ENCODE results near the gene MX2. TPM values are rescaled to one million over a fixed set of nuclear protein-coding genes. Genes with fewer than 3 reads are reported as not detected.

MX2 gene
- total RNA-seq, 2 donors from 2014 or later = 22.4 to 22.9 TPM

DNA sequence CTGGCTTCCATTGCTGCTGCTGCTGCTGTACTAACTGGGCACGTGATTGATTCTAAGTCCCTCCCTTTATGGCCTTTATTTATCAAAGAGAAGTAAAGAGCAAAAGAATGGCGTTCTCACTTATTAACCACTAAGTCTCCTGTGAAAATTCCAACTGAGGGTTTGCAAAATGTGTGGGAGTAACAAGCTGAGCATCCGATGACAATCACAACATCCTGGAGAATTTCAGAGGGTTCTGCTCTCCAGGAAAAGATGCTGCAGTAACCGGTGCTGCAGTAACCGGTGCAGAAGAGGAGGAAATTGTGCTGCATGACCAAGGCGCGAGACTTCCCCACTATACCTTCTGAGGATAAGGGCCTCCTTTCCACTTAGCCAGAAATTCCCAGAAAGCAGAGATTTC lies 12.7 kb upstream of the MX2 start:
- no peak overlapping the region for H3K27ac ChIP-seq
- no peaks in the 10 kb centered on the region for H3K9me3 ChIP-seq
- H3K27me3 ChIP-seq (replicated peaks; ENCODE audit: insufficient read depth) = no peaks in the 10 kb centered on the region
- no peak for ATAC-seq (ENCODE audit: insufficient number of reproducible peaks, low FRiP score, low read depth)
- no peaks in the 10 kb centered on the region for H3K4me1 ChIP-seq (ENCODE audit: control insufficient read depth in 1 of 2, low read depth in 2 of 2)
- no peaks in the 10 kb centered on the region for H3K36me3 ChIP-seq
- no peak for DNase-seq (ENCODE audit: low spot score)
- no peak overlapping the region for H3K4me3 ChIP-seq
- TF ChIP-seq, protein P1, sequence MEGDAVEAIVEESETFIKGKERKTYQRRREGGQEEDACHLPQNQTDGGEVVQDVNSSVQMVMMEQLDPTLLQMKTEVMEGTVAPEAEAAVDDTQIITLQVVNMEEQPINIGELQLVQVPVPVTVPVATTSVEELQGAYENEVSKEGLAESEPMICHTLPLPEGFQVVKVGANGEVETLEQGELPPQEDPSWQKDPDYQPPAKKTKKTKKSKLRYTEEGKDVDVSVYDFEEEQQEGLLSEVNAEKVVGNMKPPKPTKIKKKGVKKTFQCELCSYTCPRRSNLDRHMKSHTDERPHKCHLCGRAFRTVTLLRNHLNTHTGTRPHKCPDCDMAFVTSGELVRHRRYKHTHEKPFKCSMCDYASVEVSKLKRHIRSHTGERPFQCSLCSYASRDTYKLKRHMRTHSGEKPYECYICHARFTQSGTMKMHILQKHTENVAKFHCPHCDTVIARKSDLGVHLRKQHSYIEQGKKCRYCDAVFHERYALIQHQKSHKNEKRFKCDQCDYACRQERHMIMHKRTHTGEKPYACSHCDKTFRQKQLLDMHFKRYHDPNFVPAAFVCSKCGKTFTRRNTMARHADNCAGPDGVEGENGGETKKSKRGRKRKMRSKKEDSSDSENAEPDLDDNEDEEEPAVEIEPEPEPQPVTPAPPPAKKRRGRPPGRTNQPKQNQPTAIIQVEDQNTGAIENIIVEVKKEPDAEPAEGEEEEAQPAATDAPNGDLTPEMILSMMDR (IDR thresholded peaks at IDR 0.05) = no peak

DNA sequence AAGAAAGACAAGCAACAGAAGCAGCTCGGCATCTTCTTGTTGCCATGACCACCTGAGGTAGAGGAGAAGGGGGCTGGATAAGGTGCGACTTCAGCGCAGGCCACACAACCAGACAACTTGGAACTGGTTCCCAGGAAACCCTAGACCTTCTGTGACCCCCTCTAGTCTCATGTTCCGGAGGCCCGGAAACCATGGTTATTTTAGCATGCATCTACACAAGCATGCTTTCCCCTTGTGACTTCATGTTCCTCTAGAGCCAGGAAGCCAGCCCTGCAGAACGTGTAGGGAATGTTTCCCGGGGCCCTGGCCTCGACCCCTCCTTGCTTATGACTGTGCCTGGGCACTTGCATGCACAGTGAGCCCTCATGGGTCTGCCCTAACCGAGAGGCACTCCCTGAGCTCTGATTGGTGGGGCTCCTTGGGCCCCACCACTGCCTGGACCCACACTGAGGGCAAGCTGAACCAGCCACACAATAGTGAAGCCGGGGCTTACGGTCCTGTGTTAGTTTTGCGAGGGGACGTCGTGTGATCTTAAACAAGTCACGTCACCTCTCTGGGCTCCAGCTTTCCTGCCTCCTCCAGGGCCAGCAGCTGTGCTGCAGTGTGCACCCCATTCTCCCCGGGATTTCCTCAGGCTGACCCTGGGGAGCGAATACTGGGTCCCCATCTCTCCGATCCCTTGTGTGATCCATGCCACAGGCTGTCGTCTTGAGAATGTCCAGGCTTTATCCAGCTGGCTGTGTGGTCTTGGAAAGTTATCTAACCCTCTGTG lies 12.0 kb upstream of the MX2 start:
- no peak for DNase-seq (ENCODE audit: low spot score)
- Histone ChIP-seq H3K27me3 (replicated peaks; ENCODE audit: insufficient read depth) (no peaks in the 10 kb centered on the region), H3K27ac (no peak overlapping the region), H3K36me3 (no peaks in the 10 kb centered on the region), H3K4me1 (ENCODE audit: control insufficient read depth in 1 of 2, low read depth in 2 of 2) (no peaks in the 10 kb centered on the region), H3K4me3 (no peak overlapping the region), H3K9me3 (no peaks in the 10 kb centered on the region)
- no peak for ATAC-seq (ENCODE audit: insufficient number of reproducible peaks, low FRiP score, low read depth)
- TF ChIP-seq, protein P1 (IDR thresholded peaks at IDR 0.05) = no peak

DNA sequence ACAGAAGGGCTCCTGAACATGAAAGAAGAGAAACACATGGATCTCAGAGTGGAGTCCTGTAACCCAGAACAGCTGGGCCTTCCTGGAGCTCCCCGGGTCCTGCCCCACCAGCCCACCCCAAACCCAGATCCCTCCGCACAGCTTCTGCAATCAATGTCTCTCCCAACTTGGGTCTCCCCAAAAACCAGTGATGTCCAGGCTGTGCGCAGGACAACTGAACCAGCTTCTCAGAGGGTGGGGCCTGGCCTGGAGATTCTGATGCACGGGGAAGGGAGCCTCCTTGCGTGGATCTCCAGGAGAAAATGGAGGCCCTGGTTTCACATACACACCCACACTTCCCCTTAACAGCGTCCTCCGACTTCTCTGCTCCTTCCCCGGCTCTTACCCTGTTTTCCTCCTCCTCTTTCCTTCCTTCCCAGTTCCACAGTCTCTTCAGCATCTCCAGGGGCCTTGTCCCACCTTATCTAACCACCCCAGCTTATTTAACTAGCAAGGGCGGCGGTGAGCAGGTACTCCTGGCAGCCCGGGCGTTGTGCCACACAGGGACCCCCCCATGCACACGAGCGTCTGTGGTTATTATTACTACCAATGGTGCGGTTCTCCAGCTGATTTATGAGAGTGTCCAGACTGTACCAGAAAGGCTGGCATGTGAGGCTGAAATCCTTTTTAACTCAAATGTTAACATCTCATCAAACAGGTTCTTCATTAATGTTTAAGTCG lies 11.2 kb upstream of the MX2 start:
- no peaks in the 10 kb centered on the region for H3K36me3 ChIP-seq
- no peak for ATAC-seq (ENCODE audit: insufficient number of reproducible peaks, low FRiP score, low read depth)
- no peaks in the 10 kb centered on the region for H3K27me3 ChIP-seq (replicated peaks; ENCODE audit: insufficient read depth)
- H3K9me3 ChIP-seq = no peaks in the 10 kb centered on the region
- DNase-seq (ENCODE audit: low spot score) = no peak
- TF ChIP-seq, protein P1 (IDR thresholded peaks at IDR 0.05) = no peak
- H3K4me3 ChIP-seq = no peak overlapping the region
- no peak overlapping the region for H3K27ac ChIP-seq
- no peaks in the 10 kb centered on the region for H3K4me1 ChIP-seq (ENCODE audit: control insufficient read depth in 1 of 2, low read depth in 2 of 2)

- no peaks in the 10 kb centered on the region for H3K9me3 ChIP-seq
- TF ChIP-seq, protein P1 (IDR thresholded peaks at IDR 0.05) = no peak
- H3K27ac ChIP-seq = no peak overlapping the region
- no peaks in the 10 kb centered on the region for H3K4me1 ChIP-seq (ENCODE audit: control insufficient read depth in 1 of 2, low read depth in 2 of 2)
- DNase-seq (ENCODE audit: low spot score) (no peak), ATAC-seq (ENCODE audit: insufficient number of reproducible peaks, low FRiP score, low read depth) (no peak)
- H3K4me3 ChIP-seq = no peak overlapping the region
- no peaks in the 10 kb centered on the region for H3K27me3 ChIP-seq (replicated peaks; ENCODE audit: insufficient read depth)
- no peaks in the 10 kb centered on the region for H3K36me3 ChIP-seq
Observed at GRCh38 chr21:41357546-41357945, 4.3 kb upstream of the MX2 start.
